Skeletal muscle tissue (tissue), 4 donors: ENCODE results near the gene LRRK1. TPM values are rescaled to one million over a fixed set of nuclear protein-coding genes. Genes with fewer than 3 reads are reported as not detected.

Experiments
- H3K27ac ChIP-seq: one replicate; pipeline ENCODE4 v1.7.0; 2013; ENCODE audit warnings: mild to moderate bottlenecking, low read depth, low read length, inconsistent platforms
- H3K27me3 ChIP-seq, 3 donors: one replicate each; pipeline ENCODE4 v1.7.0; 2013; ENCODE audit warnings: low read length in 3 of 3; ENCODE audit not compliant: control insufficient read depth in 3 of 3, insufficient read depth in 3 of 3
- H3K36me3 ChIP-seq, 3 donors: one replicate each; pipeline ENCODE4 v1.7.0; 2013; ENCODE audit warnings: low read length in 3 of 3; ENCODE audit not compliant: control insufficient read depth in 3 of 3, insufficient read depth in 3 of 3
- H3K4me1 ChIP-seq, 3 donors: one replicate each; pipeline ENCODE4 v1.7.0; 2013; ENCODE audit warnings: low read length in 3 of 3, mild to moderate bottlenecking in 3 of 3; ENCODE audit not compliant: control insufficient read depth in 3 of 3, insufficient read depth in 3 of 3
- H3K4me3 ChIP-seq, 3 donors: one replicate each; pipeline ENCODE4 v1.7.0; 2013; ENCODE audit warnings: low read length in 3 of 3
- H3K9ac ChIP-seq, 3 donors: one replicate each; pipeline ENCODE4 v1.7.0; 2013; ENCODE audit warnings: low read length in 3 of 3, mild to moderate bottlenecking in 3 of 3, moderate library complexity in 2 of 3, low read depth in 1 of 3
- H3K9me3 ChIP-seq, 3 donors: one replicate each; pipeline ENCODE4 v1.7.0; 2013; ENCODE audit warnings: low read length in 3 of 3; ENCODE audit not compliant: control insufficient read depth in 3 of 3
- total RNA-seq: library from RNA; depleted of rRNA; stranded (reverse); fragments of >200 nt; gene quantifications from one replicate; pipeline ENCODE4 v1.2.3, GENCODE V29; 2014
- donor health status: Osteomylitis.

The LRRK1 gene
- total RNA-seq, 1 donor from 2014 or later: 3.7 TPM

DNA sequence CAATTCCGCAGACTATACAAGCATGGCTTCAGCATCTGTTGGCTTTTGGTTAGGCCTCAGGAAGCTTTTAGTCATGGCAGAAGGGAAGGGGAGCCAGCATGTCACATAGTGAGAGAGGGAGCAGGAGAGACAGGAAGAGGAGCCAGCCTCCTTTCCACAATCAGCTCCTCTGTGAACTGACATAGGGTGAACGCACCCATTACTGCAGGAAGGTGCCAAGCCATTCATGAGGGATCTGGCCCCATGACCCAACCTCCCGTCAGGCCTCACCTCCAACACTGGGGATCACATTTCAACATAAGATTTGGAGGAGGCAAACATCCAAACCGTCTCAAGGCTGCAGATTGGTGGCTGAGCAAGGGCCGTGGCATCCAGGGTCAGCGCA, 106.3 kb downstream of the LRRK1 start:
- no peak overlapping the region for H3K27ac ChIP-seq
- no peak overlapping the region for H3K4me3 ChIP-seq
- peaks cover 0 to 6% (median 2%) of the 10 kb centered on the region in 3 donors for H3K36me3 ChIP-seq
- H3K4me1 ChIP-seq: peaks cover 3 to 7% (median 6%) of the 10 kb centered on the region in 3 donors
- H3K9me3 ChIP-seq: no peaks in the 10 kb centered on the region
- no peaks in the 10 kb centered on the region for H3K27me3 ChIP-seq
- H3K9ac ChIP-seq: no peak overlapping the region

DNA sequence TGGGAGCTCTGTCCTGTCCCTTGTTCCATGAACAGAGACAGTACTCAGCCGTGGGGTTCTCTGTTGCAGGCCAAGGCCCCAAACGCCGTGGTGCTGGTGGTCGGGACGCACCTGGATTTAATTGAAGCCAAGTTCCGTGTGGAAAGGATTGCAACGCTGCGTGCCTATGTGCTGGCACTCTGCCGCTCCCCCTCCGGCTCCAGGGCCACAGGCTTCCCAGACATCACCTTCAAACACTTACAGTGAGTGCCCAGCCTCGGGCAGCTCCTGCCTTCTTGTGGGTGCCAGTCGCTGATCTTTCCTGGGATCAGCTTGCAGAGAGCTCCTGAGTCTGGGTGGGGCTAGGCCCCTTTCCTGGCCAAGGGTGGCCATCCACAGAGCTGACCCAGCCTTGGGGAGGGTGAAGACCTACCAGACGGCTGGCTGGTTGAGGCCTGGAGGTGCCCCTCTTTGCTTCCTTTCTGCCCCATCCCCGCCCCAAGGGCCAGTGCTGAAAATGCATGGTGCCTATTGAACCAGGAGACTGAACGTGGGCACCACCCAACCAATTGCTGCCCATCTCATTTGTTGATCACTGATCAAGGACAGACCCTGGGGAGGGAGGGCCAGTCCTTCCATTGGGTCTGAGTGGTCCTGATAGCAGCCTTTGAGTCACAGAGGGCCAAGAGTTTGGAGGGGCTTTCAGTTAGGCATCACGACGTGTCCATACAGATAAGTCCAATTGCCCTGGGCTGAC, 106.9 kb downstream of the LRRK1 start:
- H3K4me3 ChIP-seq: no peak overlapping the region
- H3K27ac ChIP-seq: no peak overlapping the region
- no peak overlapping the region for H3K9ac ChIP-seq
- H3K36me3 ChIP-seq: peaks cover 0 to 6% (median 2%) of the 10 kb centered on the region in 3 donors
- no peaks in the 10 kb centered on the region for H3K27me3 ChIP-seq
- H3K9me3 ChIP-seq: no peaks in the 10 kb centered on the region
- peaks cover 3 to 7% (median 6%) of the 10 kb centered on the region in 3 donors for H3K4me1 ChIP-seq

DNA sequence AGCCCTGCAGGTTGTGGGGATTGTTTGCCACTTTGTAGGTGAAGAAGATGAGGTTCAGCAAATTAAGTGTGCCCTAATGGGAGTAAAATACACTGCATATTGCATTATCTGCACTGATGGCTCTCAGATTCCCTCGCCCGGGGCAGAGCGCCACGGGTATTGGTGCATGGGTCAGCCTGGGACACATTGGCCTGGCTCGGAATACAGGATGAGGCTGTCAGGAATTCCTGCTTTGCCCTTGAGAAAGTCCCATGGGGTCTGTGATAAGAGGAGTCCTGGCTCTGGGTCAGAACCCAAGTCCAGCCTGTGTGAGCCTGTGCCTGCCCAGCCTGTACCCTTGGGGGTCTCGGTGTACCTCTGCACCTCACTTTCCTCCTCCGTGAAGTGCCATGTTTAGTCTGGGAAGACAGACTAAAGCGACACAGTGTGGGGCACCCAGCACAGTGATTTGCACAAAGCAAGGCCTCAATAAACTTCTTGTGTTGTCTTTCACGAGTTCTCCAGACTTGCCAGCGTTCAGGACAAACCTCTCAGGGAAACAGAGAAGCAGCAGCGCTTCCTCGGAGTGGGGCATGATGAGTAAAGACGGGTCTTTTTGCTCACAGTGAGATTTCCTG, 107.6 kb downstream of the LRRK1 start:
- peaks cover 3 to 7% (median 6%) of the 10 kb centered on the region in 3 donors for H3K4me1 ChIP-seq
- H3K9me3 ChIP-seq: no peaks in the 10 kb centered on the region
- no peak overlapping the region for H3K4me3 ChIP-seq
- H3K9ac ChIP-seq: no peak overlapping the region
- H3K27me3 ChIP-seq: no peaks in the 10 kb centered on the region
- H3K36me3 ChIP-seq: peaks cover 0 to 6% (median 2%) of the 10 kb centered on the region in 3 donors
- no peak overlapping the region for H3K27ac ChIP-seq

DNA sequence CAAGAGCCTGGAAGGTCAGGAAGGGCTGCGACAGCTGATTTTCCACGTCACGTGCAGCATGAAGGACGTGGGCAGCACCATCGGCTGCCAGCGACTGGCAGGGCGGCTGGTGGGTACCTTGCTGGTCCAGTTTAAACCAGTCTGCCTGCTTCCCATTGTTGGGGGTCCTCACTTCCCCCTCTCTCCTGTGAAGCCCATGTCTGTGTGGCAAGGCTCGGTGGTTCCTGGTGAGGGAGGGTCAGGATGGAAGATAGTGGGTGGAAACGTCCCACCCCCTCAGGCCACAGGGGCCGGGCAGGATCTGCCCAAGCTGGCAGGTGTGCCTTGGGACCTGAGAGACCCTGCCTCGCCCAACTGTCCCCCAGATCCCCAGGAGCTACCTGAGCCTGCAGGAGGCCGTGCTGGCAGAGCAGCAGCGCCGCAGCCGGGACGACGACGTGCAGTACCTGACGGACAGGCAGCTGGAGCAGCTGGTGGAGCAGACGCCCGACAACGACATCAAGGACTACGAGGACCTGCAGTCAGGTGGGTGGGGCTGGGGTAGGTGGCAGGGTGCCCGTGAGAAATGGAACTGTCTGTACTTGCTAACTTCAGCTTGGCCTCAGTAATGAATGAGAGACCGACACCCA, 108.2 kb downstream of the LRRK1 start:
- Histone ChIP-seq H3K9ac (no peak overlapping the region), H3K9me3 (no peaks in the 10 kb centered on the region), H3K4me1 (peaks cover 3 to 7% (median 6%) of the 10 kb centered on the region in 3 donors), H3K4me3 (no peak overlapping the region), H3K36me3 (peaks cover 0 to 6% (median 2%) of the 10 kb centered on the region in 3 donors), H3K27ac (no peak overlapping the region), H3K27me3 (no peaks in the 10 kb centered on the region)

DNA sequence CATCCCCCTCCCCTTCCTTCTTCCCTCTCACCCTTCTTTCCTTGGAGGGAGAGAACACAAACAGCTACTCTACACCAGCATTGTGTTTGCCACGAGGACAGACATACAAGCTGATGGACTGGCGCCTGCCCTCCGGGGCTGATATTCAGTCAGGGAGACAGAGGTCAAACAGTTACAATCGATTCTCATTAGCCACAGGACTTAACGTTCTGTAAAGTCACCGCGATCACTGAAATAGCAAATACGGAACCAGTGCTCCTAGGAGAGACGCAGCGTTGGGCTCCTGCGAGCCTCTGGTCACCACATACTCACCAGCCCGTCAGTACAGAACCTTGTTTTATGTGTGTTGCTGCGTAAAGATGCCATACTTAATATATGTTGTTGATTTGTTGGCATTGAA, 108.8 kb downstream of the LRRK1 start:
- Histone ChIP-seq H3K4me1 (peaks cover 3 to 7% (median 6%) of the 10 kb centered on the region in 3 donors), H3K9me3 (no peaks in the 10 kb centered on the region), H3K27ac (no peak overlapping the region), H3K27me3 (no peaks in the 10 kb centered on the region), H3K4me3 (no peak overlapping the region), H3K36me3 (peaks cover 0 to 6% (median 2%) of the 10 kb centered on the region in 3 donors), H3K9ac (no peak overlapping the region)

DNA sequence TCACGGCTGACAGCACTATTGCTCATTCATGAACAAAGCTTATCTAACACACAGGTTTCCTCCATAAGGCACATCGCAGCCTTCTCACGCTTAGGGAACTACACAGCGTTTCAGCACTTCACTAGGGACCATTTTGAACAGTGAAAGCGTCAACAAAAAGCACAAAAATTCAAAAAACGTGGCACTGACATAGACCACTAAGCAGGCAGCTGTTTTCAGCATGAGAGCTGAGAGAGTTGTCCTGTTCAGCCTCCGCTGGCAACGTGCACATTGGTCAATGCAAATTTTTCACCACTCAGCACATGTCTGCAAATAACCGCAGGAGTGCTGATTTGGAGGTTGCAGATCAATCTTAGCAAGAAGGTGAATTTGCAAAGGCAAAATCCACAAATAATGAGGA, 109.2 kb downstream of the LRRK1 start:
- Histone ChIP-seq H3K27me3 (no peaks in the 10 kb centered on the region), H3K4me3 (no peak overlapping the region), H3K9ac (no peak overlapping the region), H3K9me3 (no peaks in the 10 kb centered on the region), H3K36me3 (peaks cover 0 to 6% (median 2%) of the 10 kb centered on the region in 3 donors), H3K27ac (no peak overlapping the region), H3K4me1 (peaks cover 3 to 6% (median 5%) of the 10 kb centered on the region in 3 donors)

DNA sequence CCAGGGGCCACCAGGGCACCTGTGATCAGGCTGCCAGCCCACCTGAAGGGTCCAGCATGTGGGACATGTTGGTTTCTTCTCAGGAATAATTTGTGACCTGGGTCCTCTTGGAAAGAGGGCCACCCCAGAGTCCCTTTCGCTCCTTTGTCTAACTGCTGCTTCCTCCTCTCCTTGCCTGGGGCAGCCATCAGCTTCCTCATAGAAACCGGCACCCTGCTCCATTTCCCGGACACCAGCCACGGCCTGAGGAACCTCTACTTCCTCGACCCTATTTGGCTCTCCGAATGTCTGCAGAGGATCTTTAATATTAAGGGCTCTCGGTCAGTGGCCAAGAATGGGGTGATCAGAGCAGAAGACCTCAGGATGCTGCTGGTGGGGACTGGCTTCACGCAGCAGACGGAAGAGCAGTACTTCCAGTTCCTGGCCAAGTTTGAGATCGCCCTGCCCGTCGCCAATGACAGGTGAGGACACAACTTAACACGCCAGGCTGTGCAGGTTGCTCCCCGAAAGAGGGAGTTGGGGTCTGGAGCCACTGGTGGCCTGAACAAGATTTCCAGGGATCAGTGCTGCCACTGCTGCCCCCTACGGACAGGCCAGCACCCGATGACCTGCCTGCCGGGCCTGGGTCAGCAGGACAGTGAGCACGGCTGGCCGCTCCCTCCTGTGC, 109.7 kb downstream of the LRRK1 start:
- no peak overlapping the region for H3K4me3 ChIP-seq
- H3K27me3 ChIP-seq: no peaks in the 10 kb centered on the region
- H3K9ac ChIP-seq: no peak overlapping the region
- no peaks in the 10 kb centered on the region for H3K9me3 ChIP-seq
- H3K4me1 ChIP-seq: peaks cover 0 to 3% (median under 1%) of the 10 kb centered on the region in 3 donors
- H3K36me3 ChIP-seq: peaks cover 0 to 6% (median 2%) of the 10 kb centered on the region in 3 donors
- no peak overlapping the region for H3K27ac ChIP-seq

GRCh38 chr15:101029971-101030661, 111.0 kb downstream of the LRRK1 start:
- H3K27me3 ChIP-seq: no peaks in the 10 kb centered on the region
- no peak overlapping the region for H3K9ac ChIP-seq
- no peak overlapping the region for H3K27ac ChIP-seq
- H3K9me3 ChIP-seq: peaks cover 0 to 3% (median 0%) of the 10 kb centered on the region in 3 donors
- H3K4me1 ChIP-seq: no peaks in the 10 kb centered on the region
- peaks cover 0 to 6% (median 2%) of the 10 kb centered on the region in 3 donors for H3K36me3 ChIP-seq
- H3K4me3 ChIP-seq: no peak overlapping the region

GRCh38 chr15:101031213-101031612, 112.1 kb downstream of the LRRK1 start:
- Histone ChIP-seq H3K4me3 (no peak overlapping the region), H3K9me3 (peaks cover 0 to 3% (median 0%) of the 10 kb centered on the region in 3 donors), H3K27me3 (no peaks in the 10 kb centered on the region), H3K4me1 (no peaks in the 10 kb centered on the region), H3K9ac (no peak overlapping the region), H3K36me3 (peaks cover 0 to 6% (median 2%) of the 10 kb centered on the region in 3 donors), H3K27ac (no peak overlapping the region)
